Measurements from ENCODE around the gene BMP8B.

The BMP8B gene

DNA sequence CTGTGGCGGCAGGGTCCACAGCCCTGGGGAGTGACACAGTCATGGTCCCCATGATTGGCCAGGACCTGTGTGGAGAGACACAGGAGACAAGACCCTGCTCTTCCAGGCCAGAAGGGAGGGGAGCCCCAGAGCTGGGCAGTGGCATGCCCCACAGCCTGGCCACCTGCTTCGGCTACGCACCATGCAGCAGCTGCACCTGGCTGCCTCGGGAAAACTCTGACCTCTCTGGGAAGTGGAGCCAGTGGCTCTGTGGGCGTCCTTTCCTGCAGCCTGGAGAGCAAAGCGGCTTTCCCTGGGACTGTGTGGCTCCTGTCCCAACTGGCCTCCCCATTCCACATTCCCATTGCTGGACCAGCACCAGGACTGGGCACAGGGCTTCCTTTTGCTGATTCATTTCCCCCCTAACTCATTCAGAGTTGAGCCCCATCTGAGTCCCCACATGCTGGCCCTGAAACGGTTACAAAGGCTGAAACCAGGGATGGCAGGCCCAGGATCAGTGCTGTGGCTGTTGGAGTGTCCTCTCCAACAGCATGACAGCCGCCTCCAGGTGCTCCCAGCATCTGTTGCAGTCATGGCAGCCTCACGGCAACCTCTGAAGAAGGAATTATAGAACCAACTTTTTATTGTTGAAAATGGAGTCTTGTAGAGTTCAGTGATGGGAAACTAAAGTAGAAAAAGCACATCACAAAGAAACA lies 32.6 kb downstream of the BMP8B start:
- no peak for DNase-seq

DNA sequence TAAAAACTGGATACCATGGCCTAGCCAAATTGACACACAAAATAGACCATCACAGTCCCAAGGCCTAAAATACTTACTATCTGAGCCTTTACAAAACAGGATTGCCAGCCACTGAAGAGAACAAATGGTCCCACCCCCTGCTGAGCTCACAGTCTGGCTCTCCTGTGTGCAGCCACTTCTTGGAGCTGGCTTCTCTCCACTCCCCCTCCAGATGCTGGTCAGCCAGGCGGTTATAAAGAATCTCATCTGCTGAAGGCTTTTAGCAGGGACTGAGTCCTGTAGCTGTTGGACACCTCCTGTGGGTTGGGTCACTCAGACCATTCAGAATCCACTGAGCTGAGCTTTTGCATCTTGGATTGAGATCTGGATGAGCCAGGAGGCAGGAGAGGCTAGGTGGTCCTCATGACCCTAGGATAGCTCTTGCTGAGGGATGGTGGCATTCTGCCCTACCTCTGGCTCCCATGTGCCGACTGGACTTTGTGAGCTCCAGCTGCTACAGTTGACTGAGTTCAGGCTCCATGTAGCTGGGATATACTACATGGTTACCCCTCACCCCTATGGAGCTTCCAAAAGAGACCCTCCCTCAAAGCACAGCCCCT lies 33.7 kb downstream of the BMP8B start:
- no peak for DNase-seq

DNA sequence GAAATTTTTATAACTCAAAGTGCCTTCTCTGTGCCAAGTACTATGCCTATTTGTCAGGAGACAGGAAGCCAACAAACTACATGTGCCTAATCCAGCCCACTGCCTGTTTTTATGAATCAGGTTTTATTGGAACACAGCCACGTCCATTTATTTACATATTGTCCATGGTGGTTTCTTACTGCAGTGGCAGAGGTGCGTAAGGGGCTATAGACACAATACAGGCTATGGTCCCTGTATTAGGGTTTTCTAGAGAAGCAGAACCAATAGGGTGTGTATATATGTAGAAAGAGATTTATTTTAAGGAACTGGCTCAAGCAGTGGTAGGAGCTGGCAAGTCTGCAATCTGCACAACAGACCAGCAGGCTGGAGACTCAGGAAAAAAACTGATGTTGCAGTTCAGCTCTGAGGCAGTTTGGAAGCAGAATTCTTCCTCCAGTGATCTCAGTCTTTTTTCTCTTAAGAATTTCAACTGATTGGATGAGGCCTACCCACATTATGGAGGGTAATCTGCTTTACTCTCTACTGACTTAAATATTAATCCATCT lies 34.6 kb downstream of the BMP8B start:
- no peak for DNase-seq

DNA sequence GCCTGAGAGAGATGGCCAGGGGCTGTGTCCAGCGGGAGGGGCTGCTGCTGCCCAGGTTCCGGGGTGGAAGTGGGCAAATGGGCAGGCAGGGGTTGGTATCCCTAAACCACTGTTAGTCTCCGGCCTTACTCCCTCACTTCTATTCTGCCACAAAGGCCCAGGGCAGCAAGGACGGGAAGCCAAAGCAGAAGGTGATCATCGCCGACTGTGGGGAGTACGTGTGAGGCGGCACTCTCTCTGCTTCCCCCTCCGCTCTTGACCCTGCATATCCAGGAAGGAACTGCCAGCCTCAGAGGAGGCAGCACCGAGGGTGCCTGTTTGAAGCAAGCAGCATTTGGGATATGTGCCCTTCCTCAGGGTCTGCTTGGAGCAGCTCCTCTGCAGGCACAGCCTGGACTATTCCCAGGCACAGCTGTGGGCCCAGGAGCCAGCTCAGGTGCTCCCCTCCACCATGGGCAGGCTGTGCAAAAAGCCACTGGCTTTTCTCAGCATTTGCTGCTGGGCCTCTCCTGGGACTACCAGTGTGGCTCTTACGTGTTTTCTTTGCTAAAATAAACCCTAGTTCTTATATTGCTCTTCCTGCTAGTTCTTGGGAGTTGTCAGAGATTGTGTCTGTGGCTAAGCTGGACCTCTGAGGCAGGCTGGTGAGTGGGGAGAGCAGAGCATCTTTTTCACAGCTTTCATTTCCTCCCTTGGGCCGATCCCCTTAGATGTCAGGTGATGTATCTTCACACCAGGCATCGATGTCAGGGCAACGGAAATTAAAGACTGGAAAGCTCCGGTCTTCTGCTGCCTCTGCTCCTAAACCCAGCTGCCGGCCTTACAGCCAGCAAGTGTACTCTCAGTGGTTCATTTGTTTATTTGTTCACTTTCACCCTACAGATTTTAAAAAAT lies 35.3 kb downstream of the BMP8B start:
- no peak for DNase-seq

DNA sequence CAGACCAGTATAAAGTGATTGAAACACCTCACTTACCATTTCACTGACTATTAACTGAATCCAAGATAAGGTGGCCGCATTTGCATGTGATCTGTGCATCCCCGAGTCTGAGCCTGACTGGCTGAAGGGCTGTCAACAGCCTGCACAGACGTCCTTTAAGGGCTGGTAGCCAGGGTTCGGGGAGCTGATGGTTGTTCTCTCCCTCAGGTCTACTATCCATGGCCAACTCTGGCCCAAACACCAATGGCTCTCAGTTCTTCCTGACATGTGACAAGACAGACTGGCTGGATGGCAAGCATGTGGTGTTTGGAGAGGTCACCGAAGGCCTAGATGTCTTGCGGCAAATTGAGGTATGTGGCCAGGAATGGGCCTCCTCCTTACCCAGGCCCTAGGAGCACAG lies 36.0 kb downstream of the BMP8B start:
- no peak for DNase-seq

DNA sequence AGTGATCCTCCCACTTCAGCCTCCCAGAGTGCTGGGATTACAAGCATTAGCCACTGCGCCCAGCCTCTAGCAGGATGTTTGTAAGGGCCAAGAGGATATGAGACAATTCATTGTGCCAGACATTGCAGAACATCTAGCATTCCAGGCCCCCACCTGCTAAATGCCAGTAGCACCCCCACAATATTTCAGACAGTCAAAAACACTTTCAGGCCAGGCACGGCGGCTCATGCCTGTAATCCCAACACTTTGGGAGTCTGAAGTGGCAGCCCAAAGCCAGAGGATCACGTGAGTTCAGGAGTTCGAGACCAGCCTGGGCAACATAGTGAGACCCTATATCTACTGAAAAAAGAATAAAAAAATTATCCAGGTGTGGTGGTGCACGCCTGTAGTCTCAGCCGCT lies 37.1 kb downstream of the BMP8B start:
- DNase-seq: no peak

DNA sequence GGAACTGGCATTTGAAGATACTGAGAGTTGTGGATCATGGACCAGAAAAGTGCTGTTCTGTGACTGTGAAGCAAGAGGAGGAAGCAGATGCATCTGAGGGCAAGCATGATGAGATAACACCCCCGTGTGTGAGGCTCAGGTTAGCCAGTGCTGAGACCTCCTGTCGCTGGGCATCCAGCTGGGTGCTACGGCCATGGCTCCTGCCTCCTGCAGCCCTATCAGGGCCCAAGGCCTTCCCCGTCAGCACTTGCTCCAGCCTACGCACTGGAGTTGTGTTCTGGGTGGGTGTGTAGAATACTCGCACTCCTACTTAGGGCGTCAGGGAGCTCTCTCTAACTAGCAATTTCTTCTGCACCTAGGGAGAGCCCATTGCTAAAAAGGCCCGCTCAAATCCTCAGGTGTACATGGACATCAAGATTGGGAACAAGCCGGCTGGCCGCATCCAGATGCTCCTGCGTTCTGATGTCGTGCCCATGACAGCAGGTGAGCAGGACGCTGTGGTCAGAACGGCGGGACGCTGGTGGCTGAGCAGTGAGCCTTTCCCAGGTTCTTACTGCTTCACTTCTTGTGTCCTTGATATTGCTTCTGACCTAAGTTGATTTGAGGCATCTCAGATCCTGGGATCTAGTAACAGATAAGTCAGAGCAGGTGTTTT lies 43.5 kb downstream of the BMP8B start:
- no peak for DNase-seq

DNA sequence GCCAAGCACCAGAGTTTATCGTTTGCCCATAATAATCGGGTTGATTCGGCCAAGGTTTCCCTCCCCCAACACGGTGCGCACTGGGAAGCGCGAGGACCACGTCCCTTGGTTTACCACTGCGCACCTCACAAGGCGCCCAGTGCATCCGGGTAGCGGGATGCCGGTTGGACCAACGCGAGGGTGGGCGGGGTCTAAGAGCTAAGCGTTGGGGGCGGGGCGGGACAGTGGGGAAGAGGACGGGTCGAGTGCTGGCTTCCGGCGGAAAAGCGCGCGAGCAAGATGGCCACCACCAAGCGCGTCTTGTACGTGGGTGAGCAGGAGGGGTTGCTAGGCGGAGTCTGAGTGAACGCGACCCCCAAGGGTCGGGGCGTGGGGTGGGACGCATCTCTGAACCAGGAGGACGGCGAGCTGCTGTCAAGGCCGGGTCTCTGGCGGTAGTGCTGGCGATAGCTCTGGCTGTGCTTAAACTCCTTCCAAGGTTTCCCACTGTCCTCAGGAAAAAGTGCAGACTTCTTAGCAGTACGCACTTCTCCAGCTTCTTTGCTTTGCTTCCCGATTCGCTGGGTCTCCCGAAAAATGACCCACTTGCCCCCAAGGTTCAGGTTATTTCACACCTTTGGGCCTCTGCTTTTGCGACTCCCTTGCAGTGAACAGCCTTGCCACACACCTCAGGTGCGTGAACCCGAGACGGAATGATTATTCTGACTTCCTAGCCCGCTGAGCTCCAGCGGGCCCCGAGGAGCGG lies 49.9 kb downstream of the BMP8B start, which contains the start of gene PPIE:
Gene PPIE, plus strand, starts transcription at position 261 of the 745 bp plus-strand sequence. Its CDS starts 19 bp downstream, at position 280.
- DNase-seq: peak; percentile 97

DNA sequence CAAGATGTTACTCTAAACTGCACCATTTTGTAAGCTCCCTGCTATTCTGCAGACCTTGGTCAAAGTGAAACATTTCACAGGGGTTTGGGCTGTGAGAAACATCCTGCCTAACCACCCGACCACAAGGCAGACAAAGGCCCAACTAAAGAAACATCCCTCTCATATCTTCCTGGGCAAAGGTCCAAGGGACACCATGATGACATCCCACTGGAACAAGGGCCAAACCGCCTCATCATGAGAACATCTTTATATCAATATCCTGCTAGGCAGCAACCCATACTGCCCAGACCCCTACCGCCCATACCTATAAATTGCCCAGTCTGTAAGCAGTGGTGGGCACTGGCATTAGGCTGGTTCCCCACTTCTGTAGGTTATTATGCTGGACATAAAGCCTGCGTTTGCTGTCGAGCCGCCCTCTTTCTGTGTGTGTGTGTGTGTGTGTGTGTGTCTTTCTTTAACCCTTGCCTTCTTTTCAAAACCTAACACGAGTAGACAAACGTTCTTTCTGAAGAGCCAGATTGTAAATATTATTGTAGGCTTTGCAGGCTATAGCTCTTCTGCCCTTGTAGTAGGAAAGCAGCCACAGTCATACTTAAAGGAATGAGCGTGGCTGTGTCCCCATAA lies 51.0 kb downstream of the BMP8B start:
- DNase-seq: no peak

DNA sequence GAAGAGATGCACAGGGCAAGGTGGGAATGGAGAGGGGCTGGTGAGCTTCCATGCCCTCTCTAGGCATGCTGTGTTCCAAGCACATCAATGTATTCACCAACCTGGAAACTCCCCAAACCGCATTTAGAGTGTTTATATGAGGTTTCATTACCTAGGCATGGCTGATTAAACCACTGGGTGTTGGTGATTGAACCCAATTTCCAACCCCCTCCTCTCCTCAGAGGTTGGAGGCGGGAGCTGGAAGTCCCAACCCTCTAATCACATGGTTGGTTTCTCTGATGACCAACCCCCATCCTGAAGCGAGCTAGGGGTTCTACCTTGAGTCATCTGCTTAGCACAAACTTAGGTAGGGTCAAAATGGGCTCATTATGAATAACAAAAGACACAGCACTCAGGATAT lies 52.9 kb downstream of the BMP8B start:
- no peak for DNase-seq

DNA sequence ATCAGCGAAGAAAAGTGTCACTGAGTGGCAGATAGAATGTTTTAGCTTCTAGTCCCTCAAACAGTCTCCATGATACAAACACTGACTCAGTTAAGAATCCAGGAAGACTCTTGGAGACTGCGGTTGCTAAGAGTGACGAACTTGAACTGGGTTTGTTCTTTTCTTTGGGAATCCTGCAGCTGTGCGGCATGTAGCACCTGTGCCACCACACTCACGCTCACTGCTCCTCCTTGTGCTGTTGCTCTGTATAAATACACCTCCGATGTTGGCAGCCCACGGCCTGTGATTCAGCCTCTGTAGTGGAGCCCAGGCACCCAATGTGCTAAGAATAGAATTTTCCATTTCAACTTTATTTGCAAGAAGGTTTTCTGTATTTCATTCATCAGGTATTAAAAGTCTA lies 55.5 kb downstream of the BMP8B start:
- DNase-seq: no peak

DNA sequence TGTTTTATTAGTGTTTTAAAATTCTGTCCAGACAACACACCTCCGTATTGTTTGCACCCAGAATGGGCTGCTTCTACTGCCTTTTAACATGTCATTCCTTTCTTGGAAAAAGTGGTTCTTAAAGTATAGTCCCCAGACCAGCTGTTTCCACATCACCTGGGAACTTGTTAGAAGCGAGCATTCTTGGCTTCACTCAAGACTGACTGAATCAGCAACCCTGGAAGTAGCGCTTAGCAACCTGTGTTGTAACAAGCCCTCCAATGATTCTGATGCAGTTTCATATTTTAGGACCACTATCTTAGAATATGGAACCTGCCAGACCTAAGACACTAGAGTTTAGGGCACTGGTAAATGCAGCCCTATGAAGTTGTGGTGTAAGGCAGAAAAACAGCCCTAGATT lies 55.9 kb downstream of the BMP8B start:
- DNase-seq: no peak

DNA sequence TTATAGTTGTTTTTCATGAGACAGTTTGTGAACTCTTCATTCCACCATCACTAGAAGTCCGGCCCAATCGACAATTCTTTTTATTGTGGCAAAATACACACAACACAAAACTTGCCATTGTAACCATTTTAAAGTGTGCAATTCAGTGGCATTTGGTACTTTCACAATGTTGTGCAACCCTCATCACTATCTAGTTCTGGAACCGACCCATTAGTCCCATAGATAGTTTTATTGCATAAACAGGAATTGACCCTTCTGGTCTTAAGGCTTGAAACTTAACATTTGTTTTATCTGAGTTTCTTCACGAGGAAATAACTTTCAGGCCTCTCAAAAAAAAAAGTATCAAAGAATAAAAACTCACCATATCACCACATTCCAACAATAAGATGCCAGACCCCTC lies 58.8 kb downstream of the BMP8B start:
- no peak for DNase-seq

DNA sequence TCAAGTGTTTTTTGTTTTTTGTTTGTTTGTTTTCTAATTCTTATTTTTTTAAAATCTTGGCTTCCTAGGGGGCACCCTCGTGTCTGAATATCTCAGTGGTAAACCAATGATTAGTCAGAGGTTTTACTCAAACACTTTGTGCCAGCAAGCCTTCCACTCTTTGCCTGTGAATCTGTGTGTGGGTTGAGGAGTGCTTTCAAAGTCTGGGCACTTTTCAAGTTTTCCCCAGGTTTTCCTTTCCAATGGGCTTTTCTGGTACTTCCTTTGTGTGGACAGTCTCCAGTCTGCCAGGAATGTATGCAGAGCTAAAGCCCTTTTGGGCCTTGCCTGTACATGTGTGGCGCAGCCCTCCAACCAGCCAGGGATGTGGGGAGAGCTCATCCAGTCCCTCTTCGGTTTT lies 59.6 kb downstream of the BMP8B start:
- no peak for DNase-seq

DNA sequence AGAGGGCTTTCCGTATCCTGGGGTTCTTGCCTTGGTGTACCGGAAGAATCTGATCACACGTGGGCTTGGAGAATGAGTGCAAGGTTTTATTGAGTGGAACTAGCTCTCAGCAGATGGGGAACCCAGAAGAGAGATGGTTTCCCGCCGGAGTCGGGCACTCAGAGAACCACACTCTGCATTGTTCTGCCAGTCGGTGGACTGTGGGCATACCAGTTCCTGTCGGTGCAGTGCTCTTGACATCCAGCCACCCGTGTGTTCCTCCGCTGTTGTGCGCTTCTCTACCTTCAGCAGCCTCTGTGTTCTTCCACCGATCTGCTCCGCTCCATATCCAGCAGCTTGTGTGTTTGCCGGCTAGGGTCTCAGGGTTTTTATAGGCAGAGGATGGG lies 60.7 kb downstream of the BMP8B start:
- no peak for DNase-seq

DNA sequence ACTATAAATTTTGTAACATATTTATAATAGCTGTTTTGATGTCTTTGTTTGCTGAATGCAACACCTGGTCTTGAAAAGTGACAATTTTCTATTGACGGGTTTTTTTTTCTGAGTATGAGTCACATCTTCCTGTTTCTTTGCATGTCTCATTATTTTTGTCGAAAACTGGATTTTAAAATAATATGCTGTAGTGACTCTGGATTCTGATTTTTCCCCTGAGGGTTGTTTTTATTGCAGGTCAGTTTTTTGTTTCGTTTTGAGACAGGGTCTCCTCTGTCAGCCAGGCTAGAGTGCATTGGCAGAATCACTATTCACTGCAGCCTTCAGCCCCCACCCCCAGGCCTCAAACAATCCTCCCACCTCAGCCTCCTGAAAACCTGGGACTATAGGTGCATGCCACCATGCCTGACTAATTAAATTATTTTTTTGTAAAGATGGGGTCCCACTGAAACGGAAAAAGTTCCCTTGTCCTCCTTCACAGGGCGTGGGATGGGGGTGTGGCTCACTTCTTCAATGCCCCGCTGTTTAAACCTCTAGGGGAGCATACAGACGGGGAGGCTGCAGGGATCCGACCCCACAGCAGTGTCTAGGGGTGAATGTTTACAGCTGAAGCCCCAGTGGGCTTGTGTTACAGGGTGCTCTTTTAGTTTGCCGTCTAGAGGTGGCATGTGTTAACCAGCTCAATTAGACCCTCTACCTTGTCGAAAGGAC lies 61.3 kb downstream of the BMP8B start:
- DNase-seq: no peak

DNA sequence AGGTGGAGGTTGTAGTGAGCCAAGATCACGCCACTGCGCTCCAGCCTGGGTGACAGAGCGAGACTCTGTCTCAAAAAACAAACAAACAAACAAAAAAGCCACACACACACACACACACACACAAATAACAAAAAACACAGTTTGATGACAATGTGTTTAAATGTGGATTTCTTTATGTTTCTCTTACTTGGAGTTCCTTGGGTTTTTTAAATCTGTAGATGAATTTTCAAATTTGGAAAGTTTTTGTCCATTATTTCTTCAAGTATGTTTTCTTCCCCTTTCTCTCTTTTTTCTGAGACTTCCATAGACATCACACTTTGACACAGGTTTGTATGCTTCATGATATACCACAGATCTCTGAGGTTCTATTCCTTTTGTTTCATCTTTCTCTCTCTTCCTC lies 62.1 kb downstream of the BMP8B start:
- DNase-seq: no peak

DNA sequence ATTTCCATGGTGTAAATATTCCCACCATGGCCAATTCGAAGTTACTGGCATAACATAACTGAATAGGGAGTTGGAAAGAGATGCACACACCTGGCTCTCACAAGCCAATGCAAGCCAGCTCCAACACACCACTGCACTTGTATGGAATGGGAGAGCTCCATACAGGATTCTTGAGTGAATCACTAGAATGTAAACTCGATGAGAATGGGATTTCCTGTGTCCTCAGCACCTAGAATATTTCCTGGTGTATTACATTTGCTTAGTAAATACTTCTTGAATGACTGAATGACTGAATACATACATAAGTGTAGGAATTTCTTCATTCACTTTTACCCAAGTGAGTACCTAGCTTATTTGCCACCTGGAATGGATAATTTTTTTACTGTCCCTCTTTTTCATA lies 66.2 kb downstream of the BMP8B start:
- DNase-seq: no peak

DNA sequence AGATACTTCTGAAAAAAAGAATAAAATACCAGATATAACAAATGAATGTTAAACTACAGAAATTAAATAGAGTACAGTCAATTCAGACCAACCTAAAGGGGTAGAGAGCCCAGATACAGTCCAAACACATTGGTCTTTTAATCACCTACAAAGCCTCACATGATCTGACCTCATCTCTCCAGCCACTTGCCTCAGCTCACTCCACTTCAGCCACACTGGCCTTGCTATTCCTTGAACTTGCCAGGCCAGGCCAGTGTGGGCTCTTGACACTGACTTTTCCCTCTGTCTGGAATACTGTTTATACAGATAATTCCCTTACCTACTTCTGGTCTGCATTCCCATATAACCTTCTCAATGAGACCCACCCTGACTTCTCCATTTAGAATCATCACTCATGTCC lies 67.0 kb downstream of the BMP8B start:
- no peak for DNase-seq

DNA sequence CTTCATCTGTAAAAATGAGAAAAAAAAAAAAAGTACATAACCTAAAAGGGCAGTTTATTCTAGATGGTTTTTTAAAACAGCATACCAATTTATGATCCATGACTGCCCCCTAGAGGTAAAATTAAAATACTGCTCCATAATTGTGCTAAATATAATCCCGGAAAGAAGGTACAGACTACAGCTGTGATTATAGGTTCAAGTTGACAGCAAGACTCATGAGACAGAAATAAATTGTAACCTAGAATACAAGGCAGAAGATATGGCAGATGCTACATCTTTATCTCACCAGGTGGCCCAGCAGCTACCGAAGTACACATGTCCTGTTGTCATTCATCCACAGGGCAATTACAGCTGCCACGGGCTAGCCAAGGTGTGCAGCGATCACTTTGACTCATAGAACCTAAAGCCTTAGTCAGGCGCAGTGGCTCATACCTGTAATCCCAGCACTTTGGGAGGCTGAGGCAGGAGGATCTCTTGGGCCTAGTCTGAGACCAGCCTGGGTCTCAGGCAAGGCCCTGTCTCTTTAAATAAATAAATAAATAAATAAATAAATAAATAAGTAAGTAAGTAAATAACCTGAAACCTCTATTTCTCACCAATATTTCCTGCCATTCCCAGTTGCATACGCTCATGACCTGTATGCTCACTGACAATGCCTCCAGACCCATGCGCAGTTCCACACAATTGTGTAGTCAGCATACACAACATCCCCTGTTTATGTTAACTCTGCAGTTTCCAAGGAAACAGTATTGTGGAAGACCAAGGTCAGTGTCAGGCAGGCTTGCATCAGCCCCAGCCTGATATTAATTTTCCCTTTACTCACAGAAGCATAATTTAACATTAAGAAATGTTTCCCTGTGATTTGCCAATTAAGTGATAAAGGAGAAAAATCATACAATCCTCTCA lies 68.3 kb downstream of the BMP8B start:
- no peak for DNase-seq
